Stomach (tissue), 9 donors: ENCODE measurements around the gene NWD2. TPM values are rescaled to one million over a fixed set of nuclear protein-coding genes. Genes with fewer than 3 reads are reported as not detected.
A peak's percentile ranks its signal among the peaks of the same experiment; 100 is the strongest.

Experiments used
- DNase-seq, 2 donors: peaks; one replicate each; pipeline versions ENCODE4 v3.0.0 to v3.0.0-alpha.2; 2013 to 2019
- H3K27ac ChIP-seq, 5 donors: fragments of 200-600 bp in 4 of 5; sonication (generic) in 4 of 5; one replicate each; pipeline ENCODE4 v1.5.1; 2013 to 2019; ENCODE audit warnings: mild to moderate bottlenecking in 1 of 5, moderate library complexity in 1 of 5
- H3K27me3 ChIP-seq, 3 donors: fragments of 200-600 bp; sonication (generic); one replicate each; pipeline ENCODE4 v1.5.1; 2017 to 2019; ENCODE audit warnings: mixed run types in 1 of 3
- H3K36me3 ChIP-seq, 4 donors: fragments of 200-600 bp; sonication (generic); 1 replicate in 3 of 4; 2 replicates in 1 of 4; pipeline ENCODE4 v1.5.1; 2016 to 2019
- H3K4me1 ChIP-seq, 4 donors: fragments of 200-600 bp; sonication (generic); one replicate each; pipeline ENCODE4 v1.5.1; 2016 to 2019
- H3K4me3 ChIP-seq, 4 donors: fragments of 200-600 bp; sonication (generic) in 3 of 4; one replicate each; pipeline ENCODE4 v1.5.1; 2016 to 2019; ENCODE audit warnings: mild to moderate bottlenecking in 1 of 4
- H3K9me3 ChIP-seq, 4 donors: fragments of 200-600 bp; sonication (generic); one replicate each; pipeline ENCODE4 v1.5.1; 2016 to 2019
- EP300 ChIP-seq: sonication (generic); formaldehyde crosslinking; IDR thresholded peaks from one replicate; pipeline ENCODE4 v1.6.1; 2017; ENCODE audit warnings: antibody characterized with exemption
- POLR2A ChIP-seq, 4 donors: fragments of 450-650 bp; IDR thresholded peaks; one replicate each; pipeline ENCODE4 v1.6.1; 2016; ENCODE audit warnings: antibody characterized with exemption in 4 of 4, control low read depth in 2 of 4, mild to moderate bottlenecking in 1 of 4, moderate library complexity in 1 of 4
- POLR2AphosphoS5 ChIP-seq, 3 donors: sonication (generic); formaldehyde crosslinking; IDR thresholded peaks; one replicate each; pipeline ENCODE4 v1.6.1; 2016; ENCODE audit warnings: antibody characterized with exemption in 3 of 3
- WGBS, 5 donors: extraction: QIAGEN DNeasy Blood & Tissue Kit in 3 of 5; methylation state at CpG; one replicate each; pipeline versions ENCODE4 v1.1.5 to v1.1.7; 2013 to 2018; 5-methylcytosine and 5-hydroxymethylcytosine counted together
- intact Hi-C: fragments of 100-400 bp; cut with DNase I; formaldehyde crosslinking; loops from one replicate; pipeline ENCODE4 v1.15.1; 2023; ENCODE audit warnings: low total_unique reads
- polyA plus RNA-seq, 3 donors: library from polyadenylated mRNA; stranded (reverse); fragments of 200-250 nt; gene quantifications; one replicate each; pipeline ENCODE4 v1.2.3, GENCODE V29; 2013
- total RNA-seq, 5 donors: library from RNA; depleted of rRNA; stranded (reverse); fragments of >200 nt; gene quantifications; one replicate each; pipeline versions ENCODE4 v1.1.0 to v1.2.3, GENCODE V29; 2014 to 2016
- TF ChIP-seq, protein P1 (sequence below), 7 experiments: fragments of 450-650 bp in 4 of 7; fragments of 200-600 bp in 3 of 7; sonication (generic) in 3 of 7; IDR thresholded peaks; one replicate each; pipeline ENCODE4 v1.5.1; 2016 to 2019; ENCODE audit warnings: antibody characterized with exemption in 7 of 7, control low read depth in 2 of 7, mild to moderate bottlenecking in 1 of 7
- donor health status: healthy with polysubstance abuse.
- donor health status: Bipolar disorder and iron deficiency.
- donor health status: healthy.

Gene NWD2
- total and polyA plus RNA-seq, 8 donors, result under 0.01 to 1.5 (median 0.05) TPM; not detected in 5

DNA sequence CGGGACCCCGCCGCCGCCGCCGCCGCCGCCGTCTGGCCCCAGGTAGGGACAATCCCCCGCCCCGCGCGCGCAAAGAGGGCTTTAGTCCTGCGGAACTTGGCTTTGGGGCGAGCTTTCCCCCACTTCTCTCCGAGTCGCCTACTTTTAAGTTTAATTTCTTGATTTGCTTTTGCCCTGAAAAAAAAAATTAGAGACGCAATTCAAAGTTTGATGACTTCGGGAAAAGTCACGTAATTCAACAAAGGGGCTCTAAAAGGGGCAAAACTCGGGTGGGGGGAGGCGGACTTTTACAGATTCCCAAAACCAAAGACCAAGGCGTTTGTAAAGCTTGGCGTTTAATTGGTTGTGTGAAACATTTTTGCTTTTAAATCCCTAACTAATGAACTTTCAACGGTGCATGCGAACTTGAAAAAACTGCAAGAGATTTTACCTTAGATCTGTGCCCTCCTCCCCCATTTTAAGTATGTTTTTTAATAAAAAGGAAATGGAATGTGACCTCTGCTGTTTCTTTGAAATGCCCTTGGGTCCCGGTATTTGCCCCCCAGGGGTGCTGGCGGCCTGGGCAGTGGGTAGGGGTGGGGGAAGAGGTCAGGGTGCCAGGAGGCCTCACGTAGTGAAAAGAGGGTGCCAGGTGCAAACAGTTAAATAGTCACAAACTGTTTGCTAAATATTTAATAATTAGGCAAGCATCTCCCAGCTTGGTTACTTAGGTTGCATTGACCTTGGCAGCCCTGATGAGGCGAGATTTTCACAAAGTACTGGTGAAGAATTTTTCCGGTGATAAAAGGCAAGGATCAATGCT is 209.7 kb downstream of the NWD2 start:
- Histone ChIP-seq H3K27ac (peak overlapping the region; percentile 78 to 91 (median 85)), H3K27me3 (peaks cover 0 to 59% (median 8%) of the 10 kb centered on the region in 3 donors), H3K4me1 (peaks cover 5 to 32% (median 11%) of the 10 kb centered on the region in 4 donors), H3K9me3 (no peaks in the 10 kb centered on the region), H3K4me3 (peak overlapping the region; percentile 51 to 66 (median 58)), H3K36me3 (no peaks in the 10 kb centered on the region)
- WGBS, 5 donors, result 2 to 5% (median 2%) methylated on average over 31 to 32 of the region's 32 CpGs
- DNase-seq, result no peak
- TF ChIP-seq POLR2A (IDR thresholded peaks at IDR 0.05) (no peak), EP300 (no peak), POLR2AphosphoS5 (IDR thresholded peaks at IDR 0.05) (no peak)
- TF ChIP-seq, protein P1, sequence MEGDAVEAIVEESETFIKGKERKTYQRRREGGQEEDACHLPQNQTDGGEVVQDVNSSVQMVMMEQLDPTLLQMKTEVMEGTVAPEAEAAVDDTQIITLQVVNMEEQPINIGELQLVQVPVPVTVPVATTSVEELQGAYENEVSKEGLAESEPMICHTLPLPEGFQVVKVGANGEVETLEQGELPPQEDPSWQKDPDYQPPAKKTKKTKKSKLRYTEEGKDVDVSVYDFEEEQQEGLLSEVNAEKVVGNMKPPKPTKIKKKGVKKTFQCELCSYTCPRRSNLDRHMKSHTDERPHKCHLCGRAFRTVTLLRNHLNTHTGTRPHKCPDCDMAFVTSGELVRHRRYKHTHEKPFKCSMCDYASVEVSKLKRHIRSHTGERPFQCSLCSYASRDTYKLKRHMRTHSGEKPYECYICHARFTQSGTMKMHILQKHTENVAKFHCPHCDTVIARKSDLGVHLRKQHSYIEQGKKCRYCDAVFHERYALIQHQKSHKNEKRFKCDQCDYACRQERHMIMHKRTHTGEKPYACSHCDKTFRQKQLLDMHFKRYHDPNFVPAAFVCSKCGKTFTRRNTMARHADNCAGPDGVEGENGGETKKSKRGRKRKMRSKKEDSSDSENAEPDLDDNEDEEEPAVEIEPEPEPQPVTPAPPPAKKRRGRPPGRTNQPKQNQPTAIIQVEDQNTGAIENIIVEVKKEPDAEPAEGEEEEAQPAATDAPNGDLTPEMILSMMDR (IDR thresholded peaks at IDR 0.05), result no peak
- intact Hi-C loops, result loop anchor here (10.0 kb wide), 1 partner anchor 111 kb away; no protein-coding TSS in a partner anchor

- H3K4me3 ChIP-seq, result peak overlapping the region; percentile 51 to 66 (median 58)
- TF ChIP-seq, protein P1 (IDR thresholded peaks at IDR 0.05), result no peak
- peak in 1 of 3 donors; percentile 28 for TF ChIP-seq POLR2AphosphoS5 (IDR thresholded peaks at IDR 0.05)
- no peak for TF ChIP-seq POLR2A (IDR thresholded peaks at IDR 0.05)
- WGBS, 5 donors, result 30 to 60% (median 52%) methylated on average over 11 of the region's 11 CpGs
- peaks cover 5 to 32% (median 11%) of the 10 kb centered on the region in 4 donors for H3K4me1 ChIP-seq
- peaks cover 0 to 50% (median 6%) of the 10 kb centered on the region in 3 donors for H3K27me3 ChIP-seq
- peak; percentile 53 to 55 for DNase-seq
- intact Hi-C loops, result loop anchor here (10.0 kb wide), 1 partner anchor 109 kb away; no protein-coding TSS in a partner anchor
- H3K36me3 ChIP-seq, result no peaks in the 10 kb centered on the region
- H3K27ac ChIP-seq, result peak overlapping the region; percentile 73 to 86 (median 80)
- no peaks in the 10 kb centered on the region for H3K9me3 ChIP-seq
These were observed 211.0 kb downstream of the NWD2 start for GRCh38 chr4:37455301-37456131.

- no peak overlapping the region for H3K4me3 ChIP-seq
- intact Hi-C loops, result no loop called here
- peaks cover 0 to 7% (median 0%) of the 10 kb centered on the region in 3 donors for H3K27me3 ChIP-seq
- H3K27ac ChIP-seq, result peak overlapping the region in 1 of 5 donors; percentile 22
- no peaks in the 10 kb centered on the region for H3K36me3 ChIP-seq
- H3K9me3 ChIP-seq, result no peaks in the 10 kb centered on the region
- H3K4me1 ChIP-seq, result peaks cover 0 to 15% (median 3%) of the 10 kb centered on the region in 4 donors
- no peak for DNase-seq
- 33 to 56% (median 52%) methylated on average over 1 of the region's 1 CpG for WGBS, 5 donors
- TF ChIP-seq, protein P1 (IDR thresholded peaks at IDR 0.05), result no peak
- TF ChIP-seq POLR2A (IDR thresholded peaks at IDR 0.05) (no peak), POLR2AphosphoS5 (IDR thresholded peaks at IDR 0.05) (no peak), EP300 (no peak)
These were observed 217.3 kb downstream of the NWD2 start for GRCh38 chr4:37461801-37462200.
